K562 (cell line): ENCODE measurements around the gene ARHGEF3.

Experiments
- CTCF ChIP-seq, 3 experiments: IDR thresholded peaks in 2 of 3; conservative IDR thresholded peaks in 1 of 3; 2 replicates each; pipeline ENCODE4 v1.5.1; 2011 to 2012; ENCODE audit warnings: low read length in 3 of 3, mild to moderate bottlenecking in 3 of 3, control low read depth in 2 of 3, improper control_type of control experiment in 1 of 3, inconsistent platforms in 1 of 3, low read depth in 1 of 3, mixed read lengths in 1 of 3, moderate library complexity in 1 of 3; ENCODE audit not compliant: insufficient read depth in 2 of 3
- RFX5 ChIP-seq: IDR thresholded peaks from 2 replicates; pipeline ENCODE4 v1.6.1; 2011; ENCODE audit warnings: low read depth, mild to moderate bottlenecking, improper control_type of control experiment, low read length
- USF1 ChIP-seq: sonication (generic); formaldehyde crosslinking; IDR thresholded peaks from 2 replicates; pipeline ENCODE4 v1.9.0; 2022; ENCODE audit warnings: mild to moderate bottlenecking, missing genetic modification reagents
- YY1 ChIP-seq, 3 experiments: IDR thresholded peaks; 2 replicates each; pipeline ENCODE4 v1.6.1; 2011; ENCODE audit warnings: low read length in 2 of 3, mild to moderate bottlenecking in 2 of 3, moderate library complexity in 2 of 3, borderline replicate concordance in 1 of 3, control low read depth in 1 of 3, low read depth in 1 of 3; ENCODE audit not compliant: insufficient read depth in 3 of 3, insufficient replicate concordance in 2 of 3, control insufficient read depth in 1 of 3, insufficient read length in 1 of 3; ENCODE audit errors: extremely low read depth in 1 of 3
- ZNF644 ChIP-seq: fragments of 200-800 bp; sonication (Bioruptor generic); IDR thresholded peaks from 2 replicates; pipeline ENCODE4 v1.6.1; 2016; ENCODE audit warnings: low read depth, missing genetic modification characterization, missing compliant biosample characterization
- TF ChIP-seq, protein P1 (sequence below): fragments of 450-650 bp; formaldehyde crosslinking; IDR thresholded peaks from 2 replicates; pipeline ENCODE4 v1.4.0; 2020; ENCODE audit warnings: mild to moderate bottlenecking, moderate library complexity

- TF ChIP-seq CTCF (IDR thresholded peaks at IDR 0.05 in 2 of 3, conservative IDR thresholded peaks at IDR 0.05 in 1 of 3; ENCODE audit: insufficient read depth in 2 of 3, low read depth in 1 of 3, low read length in 3 of 3) (no peak), USF1 (CRISPR knock-in tag) (no peak), ZNF644 (tag) (no peak), RFX5 (no peak), YY1 (IDR thresholded peaks at IDR 0.05; ENCODE audit: borderline replicate concordance in 1 of 3, control insufficient read depth in 1 of 3, extremely low read depth in 1 of 3, insufficient read depth in 3 of 3, insufficient read length in 1 of 3, insufficient replicate concordance in 2 of 3, low read depth in 1 of 3, low read length in 2 of 3) (no peak)
- TF ChIP-seq, protein P1, sequence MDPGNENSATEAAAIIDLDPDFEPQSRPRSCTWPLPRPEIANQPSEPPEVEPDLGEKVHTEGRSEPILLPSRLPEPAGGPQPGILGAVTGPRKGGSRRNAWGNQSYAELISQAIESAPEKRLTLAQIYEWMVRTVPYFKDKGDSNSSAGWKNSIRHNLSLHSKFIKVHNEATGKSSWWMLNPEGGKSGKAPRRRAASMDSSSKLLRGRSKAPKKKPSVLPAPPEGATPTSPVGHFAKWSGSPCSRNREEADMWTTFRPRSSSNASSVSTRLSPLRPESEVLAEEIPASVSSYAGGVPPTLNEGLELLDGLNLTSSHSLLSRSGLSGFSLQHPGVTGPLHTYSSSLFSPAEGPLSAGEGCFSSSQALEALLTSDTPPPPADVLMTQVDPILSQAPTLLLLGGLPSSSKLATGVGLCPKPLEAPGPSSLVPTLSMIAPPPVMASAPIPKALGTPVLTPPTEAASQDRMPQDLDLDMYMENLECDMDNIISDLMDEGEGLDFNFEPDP (CRISPR knock-in tag) = no peak
Measured at GRCh38 chr3:56795097-56795828, 6.5 kb downstream of the ARHGEF3 start.
